Stromal cell of bone marrow (primary cell): ENCODE results near the gene KRT86.
"Not testable (repeated sequence)": the region's sequence is repeated elsewhere in the genome, so short reads cannot be mapped to it uniquely, and the experiment has no call there.

ENCODE experiments used
- DNase-seq: peaks from one replicate; pipeline ENCODE4 v3.0.0-alpha.2; 2012; ENCODE audit warnings: low read depth

Gene KRT86

GRCh38 chr12:52314511-52314910 lies 40.1 kb downstream of the KRT86 start:
- no peak for DNase-seq

DNA sequence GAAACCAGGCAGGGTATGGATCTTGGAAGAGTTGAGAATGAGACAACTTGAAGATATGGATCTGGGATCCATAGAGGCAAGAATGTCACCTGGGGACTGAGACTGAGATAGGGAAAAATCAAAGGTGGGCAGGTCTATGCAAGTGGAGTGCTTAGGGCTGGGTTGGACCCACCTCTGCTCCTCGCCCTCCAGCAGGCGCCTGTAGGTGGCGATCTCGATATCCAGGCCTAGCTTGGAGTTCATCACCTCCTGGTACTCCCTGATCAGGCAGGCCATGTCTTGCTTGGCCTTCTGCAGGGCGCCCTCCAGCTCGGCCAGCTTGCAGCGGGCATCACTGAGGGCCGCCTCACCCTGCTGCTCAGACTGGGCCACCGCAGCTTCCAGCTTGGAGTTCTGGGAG lies 41.3 kb downstream of the KRT86 start:
- not testable (repeated sequence) for DNase-seq

GRCh38 chr12:52316290-52316689 lies 41.8 kb downstream of the KRT86 start:
- no peak for DNase-seq

DNA sequence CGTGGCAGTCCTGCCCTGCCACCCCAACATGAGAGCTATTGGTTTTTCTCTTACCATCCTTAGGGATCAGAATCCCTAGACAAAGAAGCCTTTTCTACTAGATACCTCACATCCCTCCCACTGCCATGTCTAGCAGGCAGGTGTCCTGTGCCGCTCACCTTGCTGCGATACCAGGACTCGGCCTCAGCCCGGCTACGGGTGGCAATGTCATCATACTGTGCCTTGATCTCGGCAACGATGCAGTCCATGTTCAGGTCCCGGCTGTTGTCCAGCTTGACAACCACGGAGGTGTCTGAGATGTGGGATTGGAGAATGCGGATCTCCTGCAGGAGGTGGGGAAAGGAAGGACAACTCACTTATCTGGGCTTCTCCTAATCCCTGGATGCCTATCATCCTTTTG lies 42.3 kb downstream of the KRT86 start:
- DNase-seq = no peak

DNA sequence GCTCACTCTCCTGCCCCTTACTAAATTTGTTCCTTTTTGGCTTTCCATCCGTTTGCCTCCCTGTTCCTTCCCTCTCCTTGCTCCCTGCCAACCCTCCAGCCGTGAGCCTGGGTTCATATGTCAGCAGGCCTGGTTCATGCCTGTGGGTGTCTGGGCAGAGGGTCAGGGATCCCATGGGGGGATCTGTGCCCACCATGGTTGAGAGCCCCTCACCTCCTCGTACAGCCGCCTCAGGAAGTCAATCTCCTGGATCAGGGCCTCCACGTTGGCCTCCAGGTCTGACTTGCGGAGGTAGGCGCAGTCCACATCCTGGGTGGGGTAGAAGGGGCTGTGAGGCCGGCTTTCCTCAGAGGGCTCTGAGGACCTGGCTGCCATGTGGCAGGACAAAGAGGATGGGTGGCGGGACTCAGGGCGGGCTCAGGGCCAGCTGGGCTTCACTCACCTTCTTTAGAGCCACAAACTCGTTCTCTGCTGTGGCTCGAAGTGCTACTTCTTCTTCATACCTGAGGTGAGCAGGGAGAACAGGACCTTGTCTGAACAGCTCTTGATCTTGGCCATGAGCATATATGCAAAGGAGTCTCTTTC lies 43.1 kb downstream of the KRT86 start:
- DNase-seq = no peak

GRCh38 chr12:52318241-52318990 lies 44.0 kb downstream of the KRT86 start:
- no peak for DNase-seq

DNA sequence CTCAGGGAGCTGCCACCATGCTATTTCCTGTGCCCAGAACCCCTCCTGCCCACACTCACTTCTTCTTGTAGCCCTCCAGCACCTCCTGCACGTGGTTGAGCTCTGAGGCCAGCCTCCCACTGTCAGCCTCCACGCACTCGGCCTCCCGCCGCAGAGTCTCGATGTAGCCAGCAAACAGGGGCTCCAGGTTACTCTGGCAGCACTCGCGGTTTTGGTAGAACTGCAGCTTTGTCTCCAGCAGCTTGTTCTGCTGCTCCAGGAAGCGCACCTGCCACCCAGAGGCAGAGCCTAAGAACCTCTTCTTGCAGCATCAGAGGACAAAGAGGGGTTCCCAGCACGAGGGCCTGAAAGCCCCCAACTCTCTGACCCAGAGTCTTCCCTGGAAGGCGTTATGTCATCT lies 44.7 kb downstream of the KRT86 start:
- no peak for DNase-seq

- no peak for DNase-seq
These were observed 46.4 kb downstream of the KRT86 start, which contains the start of gene KRT83 for GRCh38 chr12:52320784-52321400. TSS of gene KRT83 (minus strand) at chr12:52321398. CDS start at chr12:52321335, 63 bp downstream.

DNA sequence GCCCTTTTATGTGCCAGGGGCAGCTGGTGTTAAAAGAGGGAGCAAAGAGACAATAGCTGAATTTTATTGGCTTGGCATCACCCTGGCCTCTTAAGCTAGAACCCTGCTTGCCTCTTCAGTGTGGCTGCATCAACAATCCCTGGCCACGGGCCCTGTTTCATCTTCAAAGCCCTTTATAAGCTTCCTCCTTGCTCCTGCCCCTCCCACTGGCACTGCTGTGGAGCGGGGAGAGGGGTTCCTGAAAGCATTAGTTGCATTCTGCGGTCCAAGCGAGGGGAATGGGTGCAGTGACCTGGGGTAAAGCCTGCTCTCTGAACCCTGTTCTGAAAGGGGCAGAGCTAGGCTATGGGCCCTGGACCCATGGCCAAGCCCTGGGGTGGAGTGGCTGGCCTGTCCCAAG lies 47.0 kb downstream of the KRT86 start:
- no peak for DNase-seq

GRCh38 chr12:52322069-52322468 lies 47.6 kb downstream of the KRT86 start:
- no peak for DNase-seq

DNA sequence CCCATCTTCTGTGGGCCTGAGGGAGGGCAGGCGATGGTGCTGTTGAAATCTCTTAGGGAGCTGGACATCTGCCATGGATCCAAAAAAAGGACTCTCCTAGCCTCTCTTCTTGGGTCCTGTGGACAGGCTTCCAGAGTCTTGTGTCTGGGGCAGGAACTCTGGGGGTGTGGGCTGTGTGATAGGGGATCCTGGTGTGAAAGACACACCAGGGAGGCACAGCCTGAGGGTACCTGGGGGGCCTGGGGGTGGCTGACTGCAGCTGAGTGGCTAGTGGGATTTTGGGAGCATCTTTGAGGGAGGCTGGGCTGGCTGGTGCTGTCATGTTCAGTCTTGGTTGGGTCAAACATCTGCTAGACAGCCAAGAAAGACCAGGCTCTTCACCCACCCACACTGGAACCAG lies 48.6 kb downstream of the KRT86 start:
- no peak for DNase-seq

GRCh38 chr12:52323416-52324152 lies 49.1 kb downstream of the KRT86 start:
- DNase-seq = no peak

DNA sequence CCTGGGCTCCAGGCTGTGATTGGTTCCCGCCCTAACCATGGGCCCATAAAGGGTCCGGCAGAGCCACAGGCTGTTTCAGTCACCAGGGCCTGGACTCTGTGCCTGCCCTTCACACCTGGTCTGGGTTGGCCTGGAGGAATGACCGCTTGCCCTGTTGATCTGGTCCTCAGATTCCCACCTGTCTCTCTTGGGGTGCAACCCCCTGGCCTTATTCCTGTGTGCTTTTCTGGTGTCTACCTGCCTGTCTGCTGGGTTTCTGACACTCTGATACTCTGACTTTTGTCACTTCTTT lies 49.7 kb downstream of the KRT86 start:
- DNase-seq = no peak

GRCh38 chr12:52327052-52327829 lies 52.8 kb downstream of the KRT86 start:
- peak; percentile 83 for DNase-seq

DNA sequence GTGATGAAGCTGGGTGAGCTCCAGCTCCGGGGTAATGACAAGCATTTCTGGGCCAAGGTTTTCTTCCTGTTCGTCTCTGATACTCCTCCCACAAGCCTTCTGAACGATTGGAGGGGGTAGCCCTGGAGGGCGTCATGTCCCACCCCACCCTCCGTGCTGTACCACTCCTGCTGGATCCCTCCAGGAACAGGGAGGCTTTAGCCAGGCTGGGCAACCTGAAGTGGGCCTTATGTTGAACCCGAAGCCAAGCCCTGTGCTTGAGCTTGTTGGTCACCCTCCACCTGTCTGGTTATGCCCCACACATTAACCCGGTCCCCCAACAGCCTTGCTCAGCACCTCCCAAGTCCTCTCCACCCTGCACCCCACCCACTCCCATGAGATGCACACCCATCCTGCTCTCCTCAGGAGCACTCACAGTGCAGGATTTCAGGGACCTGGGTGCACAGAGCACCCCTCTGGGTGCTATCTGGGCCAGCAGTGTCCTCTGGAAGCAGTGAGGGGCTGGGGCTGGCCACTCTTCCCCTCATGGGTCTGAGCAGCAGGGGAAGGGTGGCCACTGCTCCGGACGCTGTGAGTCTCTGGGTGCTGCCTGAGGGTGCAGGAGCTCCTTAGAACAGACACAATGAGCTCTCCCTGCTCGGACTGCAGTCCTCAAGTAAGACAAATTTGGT lies 53.5 kb downstream of the KRT86 start:
- no peak for DNase-seq

DNA sequence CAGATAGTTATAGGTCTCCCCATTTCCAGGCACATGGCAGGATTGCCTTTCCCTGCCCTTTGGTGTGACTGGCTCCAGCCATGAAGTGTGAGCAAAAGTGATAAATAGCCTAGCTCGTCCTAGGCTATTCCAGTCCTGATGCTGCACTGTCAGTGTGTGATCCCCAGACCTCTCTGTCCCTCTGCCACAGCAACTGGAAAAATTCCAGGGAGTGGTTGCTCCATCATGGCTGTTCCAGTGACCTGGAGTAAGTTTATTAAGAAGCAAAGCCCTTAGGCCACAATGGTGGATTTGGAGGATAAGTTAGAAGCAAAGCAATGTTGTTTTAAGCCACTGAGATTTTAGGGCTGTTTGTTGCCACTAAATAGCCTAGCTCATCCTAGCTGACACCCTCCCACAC lies 56.6 kb downstream of the KRT86 start:
- DNase-seq = no peak

GRCh38 chr12:52331833-52332232 lies 57.4 kb downstream of the KRT86 start:
- DNase-seq = no peak

DNA sequence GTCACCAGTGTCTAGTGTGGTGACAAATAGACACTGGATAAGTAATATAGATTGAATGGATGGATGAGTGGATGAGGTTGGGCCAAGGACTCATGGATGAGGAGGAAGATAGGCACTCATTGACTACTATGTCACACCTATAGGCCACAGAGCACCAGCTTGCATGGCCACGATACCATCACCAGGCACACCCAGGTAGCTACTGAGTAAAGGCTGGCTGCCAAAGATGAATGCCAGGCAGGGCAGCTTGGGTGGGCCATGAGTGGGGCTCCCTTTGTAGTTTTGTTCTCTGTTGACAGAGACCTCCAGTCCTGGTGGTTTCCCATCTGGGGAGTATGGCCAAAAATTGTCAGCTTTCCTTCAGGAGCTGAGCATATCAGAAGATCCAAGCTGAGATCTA lies 57.9 kb downstream of the KRT86 start:
- no peak for DNase-seq

GRCh38 chr12:52333321-52333720 lies 58.9 kb downstream of the KRT86 start:
- no peak for DNase-seq

DNA sequence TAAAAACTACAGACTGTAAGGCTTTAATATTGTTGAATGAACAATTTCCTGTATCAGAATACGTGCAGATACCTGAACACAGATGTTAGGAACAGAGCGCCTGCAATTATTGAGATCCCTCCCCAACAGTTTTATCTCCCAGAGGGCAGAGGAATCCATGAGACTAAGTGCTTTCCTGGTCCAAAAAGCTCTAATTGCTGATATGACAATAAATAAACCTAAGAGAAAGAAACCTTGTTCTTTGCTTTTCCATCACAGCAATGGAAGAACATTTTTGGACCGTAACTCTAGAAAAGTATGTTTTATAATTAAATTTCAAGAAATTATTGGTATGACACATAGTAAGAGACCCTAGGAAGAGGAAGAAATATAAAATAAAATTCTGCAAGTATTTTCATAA lies 59.7 kb downstream of the KRT86 start:
- no peak for DNase-seq

DNA sequence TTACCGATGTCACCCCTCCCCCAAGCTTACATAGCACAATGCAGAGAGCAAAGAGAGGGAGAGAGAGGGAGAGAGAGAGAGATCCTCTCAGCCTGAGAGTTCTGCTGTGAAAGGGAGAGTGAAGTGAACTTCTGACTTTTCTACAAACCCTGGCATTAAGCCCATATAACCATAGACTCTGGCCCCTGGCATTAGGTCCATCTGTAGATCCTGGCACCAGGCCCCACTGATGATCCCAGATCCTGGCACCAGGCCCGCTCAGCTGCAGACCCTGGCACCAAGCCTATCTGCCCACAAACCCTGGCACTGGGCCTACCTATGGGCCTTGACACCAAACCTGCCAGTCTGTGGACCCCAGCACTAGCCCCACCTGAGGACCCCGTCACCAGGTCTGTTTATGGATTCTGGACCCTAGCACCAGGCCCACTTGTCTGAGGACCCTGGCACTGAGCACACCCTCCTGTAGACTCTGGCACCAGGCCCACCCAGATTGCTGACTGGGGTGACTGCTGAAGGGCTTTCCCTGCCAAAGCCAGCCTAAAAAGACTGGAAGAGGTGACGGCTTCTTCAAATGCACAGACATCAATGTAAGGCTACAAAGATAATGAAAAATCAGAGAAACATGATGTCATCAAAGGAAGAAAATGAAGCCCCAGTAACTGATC lies 61.3 kb downstream of the KRT86 start:
- no peak for DNase-seq
